Thymus (tissue), 11 donors: ENCODE data around the gene PRSS50. TPM values are rescaled to one million over a fixed set of nuclear protein-coding genes. Genes with fewer than 3 reads are reported as not detected.
"Not testable (repeated sequence)": the region's sequence is repeated elsewhere in the genome, so short reads cannot be mapped to it uniquely, and the experiment has no call there.

Experiments used
- DNase-seq, 9 donors: peaks; one replicate each; pipeline ENCODE4 v3.0.0-alpha.2; 2013; ENCODE audit warnings: low spot score in 9 of 9, low read depth in 6 of 9, missing footprints in 1 of 9
- H3K27ac ChIP-seq, 2 donors: one replicate each; pipeline ENCODE4 v1.5.1; 2013; ENCODE audit warnings: control low read depth in 1 of 2, low read depth in 1 of 2, low read length in 1 of 2, mild to moderate bottlenecking in 1 of 2, moderate library complexity in 1 of 2
- H3K27me3 ChIP-seq, 2 donors: one replicate each; pipeline ENCODE4 v1.5.1; 2013; ENCODE audit warnings: low read length in 1 of 2; ENCODE audit not compliant: control insufficient read depth in 2 of 2, insufficient read depth in 1 of 2
- H3K36me3 ChIP-seq, 2 donors: one replicate each; pipeline ENCODE4 v1.5.1; 2013; ENCODE audit warnings: low read length in 1 of 2, mild to moderate bottlenecking in 1 of 2, moderate library complexity in 1 of 2; ENCODE audit not compliant: control insufficient read depth in 2 of 2, insufficient read depth in 2 of 2
- H3K4me1 ChIP-seq, 2 donors: one replicate each; pipeline ENCODE4 v1.5.1; 2013; ENCODE audit warnings: low read length in 2 of 2; ENCODE audit not compliant: control insufficient read depth in 2 of 2, insufficient read depth in 2 of 2
- H3K4me3 ChIP-seq, 2 donors: one replicate each; pipeline ENCODE4 v1.5.1; 2013; ENCODE audit warnings: low read length in 2 of 2, control low read depth in 1 of 2, mild to moderate bottlenecking in 1 of 2
- H3K9me3 ChIP-seq, 2 donors: one replicate each; pipeline ENCODE4 v1.5.1; 2013; ENCODE audit warnings: low read length in 1 of 2, mild to moderate bottlenecking in 1 of 2; ENCODE audit not compliant: control insufficient read depth in 2 of 2, insufficient read depth in 1 of 2
- WGBS: extraction: QIAGEN DNeasy Blood & Tissue Kit; methylation state at CpG from one replicate; pipeline ENCODE4 v1.1.7; 2013; 5-methylcytosine and 5-hydroxymethylcytosine counted together
- polyA plus RNA-seq: library from polyadenylated mRNA; stranded (reverse); fragments of 200-250 nt; gene quantifications from one replicate; pipeline ENCODE4 v1.2.3, GENCODE V29; 2013
- total RNA-seq: library from RNA; stranded (reverse); fragments of 120-200 nt; gene quantifications from one replicate; pipeline ENCODE4 v1.2.4, GENCODE V29; 2013
- donor health status: healthy.

The PRSS50 gene
- total and polyA plus RNA-seq, 2 donors, result 0.05 to 0.27 TPM

- peaks cover 0 to 6% of the 10 kb centered on the region in 2 donors for H3K27me3 ChIP-seq
- WGBS, result 73% methylated on average over 4 of the region's 4 CpGs
- no peaks in the 10 kb centered on the region for H3K9me3 ChIP-seq
- no peaks in the 10 kb centered on the region for H3K36me3 ChIP-seq
- peaks cover 21 to 22% of the 10 kb centered on the region in 2 donors for H3K4me1 ChIP-seq
- no peak for DNase-seq
- no peak overlapping the region for H3K27ac ChIP-seq
- H3K4me3 ChIP-seq, result no peak overlapping the region
Observed at GRCh38 chr3:46749129-46749528, 31.5 kb upstream of the PRSS50 start.

GRCh38 chr3:46748170-46748569, 30.5 kb upstream of the PRSS50 start:
- WGBS, result 98% methylated on average over 2 of the region's 2 CpGs
- Histone ChIP-seq H3K27me3 (peaks cover 0 to 6% of the 10 kb centered on the region in 2 donors), H3K4me1 (peaks cover 19 to 21% of the 10 kb centered on the region in 2 donors), H3K4me3 (no peak overlapping the region), H3K9me3 (no peaks in the 10 kb centered on the region), H3K36me3 (no peaks in the 10 kb centered on the region), H3K27ac (no peak overlapping the region)
- no peak for DNase-seq

GRCh38 chr3:46746711-46747110, 29.0 kb upstream of the PRSS50 start:
- H3K36me3 ChIP-seq, result no peaks in the 10 kb centered on the region
- H3K9me3 ChIP-seq, result no peaks in the 10 kb centered on the region
- no peak overlapping the region for H3K27ac ChIP-seq

GRCh38 chr3:46742992-46743585, 25.4 kb upstream of the PRSS50 start:
- WGBS, result 85% methylated on average over 12 of the region's 12 CpGs

More at GRCh38 chr3:46746711-46747110, 29.0 kb upstream of the PRSS50 start:
- no peak for DNase-seq
- H3K4me1 ChIP-seq, result peaks cover 4 to 8% of the 10 kb centered on the region in 2 donors
- no peak overlapping the region for H3K4me3 ChIP-seq
- H3K27me3 ChIP-seq, result peaks cover 0 to 6% of the 10 kb centered on the region in 2 donors

GRCh38 chr3:46739565-46739964, 21.9 kb upstream of the PRSS50 start:
- H3K27ac ChIP-seq, H3K36me3 ChIP-seq, DNase-seq, H3K9me3 ChIP-seq, H3K27me3 ChIP-seq, H3K4me3 ChIP-seq: not testable (repeated sequence)
- 99% methylated on average over 3 of the region's 3 CpGs for WGBS
- H3K4me1 ChIP-seq, result peaks cover 13 to 17% of the 10 kb centered on the region in 2 donors

More at GRCh38 chr3:46742992-46743585, 25.4 kb upstream of the PRSS50 start:
- Histone ChIP-seq H3K4me1 (no peaks in the 10 kb centered on the region), H3K36me3 (no peaks in the 10 kb centered on the region), H3K4me3 (no peak overlapping the region), H3K27me3 (no peaks in the 10 kb centered on the region), H3K9me3 (no peaks in the 10 kb centered on the region), H3K27ac (no peak overlapping the region)
- DNase-seq, result no peak

- peaks cover 0 to 5% of the 10 kb centered on the region in 2 donors for H3K27me3 ChIP-seq
- DNase-seq, result peak in 5 of 9 donors; percentile 8 to 57 (median 26)
- peaks cover 13 to 17% of the 10 kb centered on the region in 2 donors for H3K4me1 ChIP-seq
- H3K27ac ChIP-seq, result peak overlapping the region; percentile 47 to 67
- H3K9me3 ChIP-seq, result no peaks in the 10 kb centered on the region
- H3K36me3 ChIP-seq, result no peaks in the 10 kb centered on the region
- 59% methylated on average over 4 of the region's 4 CpGs for WGBS
- no peak overlapping the region for H3K4me3 ChIP-seq
Observed at GRCh38 chr3:46737329-46737731, 19.7 kb upstream of the PRSS50 start.

- WGBS, result 90% methylated on average over 20 of the region's 20 CpGs
- Histone ChIP-seq H3K27ac (no peak overlapping the region), H3K27me3 (peaks cover 0 to 6% of the 10 kb centered on the region in 2 donors), H3K4me1 (peaks cover 13 to 17% of the 10 kb centered on the region in 2 donors), H3K9me3 (no peaks in the 10 kb centered on the region), H3K4me3 (no peak overlapping the region), H3K36me3 (no peaks in the 10 kb centered on the region)
- DNase-seq, result no peak
Observed at GRCh38 chr3:46736006-46736872, 18.6 kb upstream of the PRSS50 start.

- H3K27ac ChIP-seq, result no peak overlapping the region
- H3K4me1 ChIP-seq, result peaks cover 13 to 17% of the 10 kb centered on the region in 2 donors
- H3K36me3 ChIP-seq, result no peaks in the 10 kb centered on the region
- H3K27me3 ChIP-seq, result peaks cover 0 to 8% of the 10 kb centered on the region in 2 donors
- WGBS, result 97% methylated on average over 4 of the region's 4 CpGs
- no peak overlapping the region for H3K4me3 ChIP-seq
- no peak for DNase-seq
- H3K9me3 ChIP-seq, result no peaks in the 10 kb centered on the region
Observed at GRCh38 chr3:46734773-46735172, 17.1 kb upstream of the PRSS50 start.
